ENCODE measurements around the gene ZSWIM8. TPM values are rescaled to one million over a fixed set of nuclear protein-coding genes. Genes with fewer than 3 reads are reported as not detected.
"Not testable (repeated sequence)": the region's sequence is repeated elsewhere in the genome, so short reads cannot be mapped to it uniquely, and the experiment has no call there.

ZSWIM8 gene
- total RNA-seq, 2 donors from 2014 or later = 126 to 144 TPM

- DNase-seq (ENCODE audit: low spot score) (no peak), ATAC-seq (ENCODE audit: insufficient number of reproducible peaks, low FRiP score, low read depth) (no peak)
- Histone ChIP-seq H3K4me3 (no peak overlapping the region), H3K36me3 (peaks cover 70% of the 10 kb centered on the region), H3K4me1 (ENCODE audit: control insufficient read depth in 1 of 2, low read depth in 2 of 2) (peaks cover 23 to 24% of the 10 kb centered on the region in 2 donors), H3K27ac (no peak overlapping the region), H3K27me3 (replicated peaks; ENCODE audit: insufficient read depth) (no peaks in the 10 kb centered on the region), H3K9me3 (no peaks in the 10 kb centered on the region)
- TF ChIP-seq CTCF (IDR thresholded peaks at IDR 0.05) = no peak
Observed at GRCh38 chr10:73790886-73791625, 5.7 kb downstream of the ZSWIM8 start.

GRCh38 chr10:73791871-73792400, 6.5 kb downstream of the ZSWIM8 start:
- no peak for TF ChIP-seq CTCF (IDR thresholded peaks at IDR 0.05)
- Histone ChIP-seq H3K36me3 (peaks cover 79% of the 10 kb centered on the region), H3K9me3 (no peaks in the 10 kb centered on the region), H3K27me3 (replicated peaks; ENCODE audit: insufficient read depth) (no peaks in the 10 kb centered on the region), H3K4me1 (ENCODE audit: control insufficient read depth in 1 of 2, low read depth in 2 of 2) (peaks cover 16 to 17% of the 10 kb centered on the region in 2 donors), H3K27ac (no peak overlapping the region), H3K4me3 (no peak overlapping the region)
- ATAC-seq (ENCODE audit: insufficient number of reproducible peaks, low FRiP score, low read depth) (no peak), DNase-seq (ENCODE audit: low spot score) (no peak)

- Histone ChIP-seq H3K4me3 (no peak overlapping the region), H3K27me3 (replicated peaks; ENCODE audit: insufficient read depth) (no peaks in the 10 kb centered on the region), H3K27ac (no peak overlapping the region), H3K36me3 (peaks cover 94% of the 10 kb centered on the region), H3K4me1 (ENCODE audit: control insufficient read depth in 1 of 2, low read depth in 2 of 2) (peaks cover under 1 to 2% of the 10 kb centered on the region in 2 donors), H3K9me3 (no peaks in the 10 kb centered on the region)
- TF ChIP-seq CTCF (IDR thresholded peaks at IDR 0.05) = no peak
- ATAC-seq (ENCODE audit: insufficient number of reproducible peaks, low FRiP score, low read depth) (no peak), DNase-seq (ENCODE audit: low spot score) (no peak)
Observed at GRCh38 chr10:73793456-73793855, 8.1 kb downstream of the ZSWIM8 start.

- H3K9me3 ChIP-seq; H3K27me3 ChIP-seq (replicated peaks; ENCODE audit: insufficient read depth); H3K27ac ChIP-seq; DNase-seq (ENCODE audit: low spot score); ATAC-seq (ENCODE audit: insufficient number of reproducible peaks, low FRiP score, low read depth); H3K4me3 ChIP-seq; H3K4me1 ChIP-seq (ENCODE audit: control insufficient read depth in 1 of 2, low read depth in 2 of 2): not testable (repeated sequence)
- peaks cover 91% of the 10 kb centered on the region for H3K36me3 ChIP-seq
Observed at GRCh38 chr10:73795491-73795890, 10.1 kb downstream of the ZSWIM8 start.

GRCh38 chr10:73796035-73796434, 10.6 kb downstream of the ZSWIM8 start:
- peaks cover 91% of the 10 kb centered on the region for H3K36me3 ChIP-seq
- not testable (repeated sequence) for DNase-seq (ENCODE audit: low spot score); ATAC-seq (ENCODE audit: insufficient number of reproducible peaks, low FRiP score, low read depth)

GRCh38 chr10:73796766-73797165, 11.4 kb downstream of the ZSWIM8 start:
- no peak for DNase-seq (ENCODE audit: low spot score)
- H3K4me3 ChIP-seq = no peak overlapping the region
- no peak for TF ChIP-seq CTCF (IDR thresholded peaks at IDR 0.05)
- H3K27ac ChIP-seq = no peak overlapping the region
- H3K4me1 ChIP-seq (ENCODE audit: control insufficient read depth in 1 of 2, low read depth in 2 of 2) = no peaks in the 10 kb centered on the region
- H3K9me3 ChIP-seq = no peaks in the 10 kb centered on the region
- peaks cover 91% of the 10 kb centered on the region for H3K36me3 ChIP-seq
- ATAC-seq (ENCODE audit: insufficient number of reproducible peaks, low FRiP score, low read depth) = no peak
- no peaks in the 10 kb centered on the region for H3K27me3 ChIP-seq (replicated peaks; ENCODE audit: insufficient read depth)

More at GRCh38 chr10:73796035-73796434, 10.6 kb downstream of the ZSWIM8 start:
- H3K4me3 ChIP-seq; H3K27ac ChIP-seq; H3K9me3 ChIP-seq; H3K4me1 ChIP-seq (ENCODE audit: control insufficient read depth in 1 of 2, low read depth in 2 of 2); H3K27me3 ChIP-seq (replicated peaks; ENCODE audit: insufficient read depth): not testable (repeated sequence)
